NCI-H187 (cell line): Measurements from ENCODE around the gene PROM2.
"Not testable (repeated sequence)": the region's sequence is repeated elsewhere in the genome, so short reads cannot be mapped to it uniquely, and the experiment has no call there.

ENCODE experiments used
- DNase-seq, 2 experiments: peaks; one replicate each; lab custom pipeline; 2025; lab: John Stamatoyannopoulos, UW

Gene PROM2, protein sequence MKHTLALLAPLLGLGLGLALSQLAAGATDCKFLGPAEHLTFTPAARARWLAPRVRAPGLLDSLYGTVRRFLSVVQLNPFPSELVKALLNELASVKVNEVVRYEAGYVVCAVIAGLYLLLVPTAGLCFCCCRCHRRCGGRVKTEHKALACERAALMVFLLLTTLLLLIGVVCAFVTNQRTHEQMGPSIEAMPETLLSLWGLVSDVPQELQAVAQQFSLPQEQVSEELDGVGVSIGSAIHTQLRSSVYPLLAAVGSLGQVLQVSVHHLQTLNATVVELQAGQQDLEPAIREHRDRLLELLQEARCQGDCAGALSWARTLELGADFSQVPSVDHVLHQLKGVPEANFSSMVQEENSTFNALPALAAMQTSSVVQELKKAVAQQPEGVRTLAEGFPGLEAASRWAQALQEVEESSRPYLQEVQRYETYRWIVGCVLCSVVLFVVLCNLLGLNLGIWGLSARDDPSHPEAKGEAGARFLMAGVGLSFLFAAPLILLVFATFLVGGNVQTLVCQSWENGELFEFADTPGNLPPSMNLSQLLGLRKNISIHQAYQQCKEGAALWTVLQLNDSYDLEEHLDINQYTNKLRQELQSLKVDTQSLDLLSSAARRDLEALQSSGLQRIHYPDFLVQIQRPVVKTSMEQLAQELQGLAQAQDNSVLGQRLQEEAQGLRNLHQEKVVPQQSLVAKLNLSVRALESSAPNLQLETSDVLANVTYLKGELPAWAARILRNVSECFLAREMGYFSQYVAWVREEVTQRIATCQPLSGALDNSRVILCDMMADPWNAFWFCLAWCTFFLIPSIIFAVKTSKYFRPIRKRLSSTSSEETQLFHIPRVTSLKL

DNA sequence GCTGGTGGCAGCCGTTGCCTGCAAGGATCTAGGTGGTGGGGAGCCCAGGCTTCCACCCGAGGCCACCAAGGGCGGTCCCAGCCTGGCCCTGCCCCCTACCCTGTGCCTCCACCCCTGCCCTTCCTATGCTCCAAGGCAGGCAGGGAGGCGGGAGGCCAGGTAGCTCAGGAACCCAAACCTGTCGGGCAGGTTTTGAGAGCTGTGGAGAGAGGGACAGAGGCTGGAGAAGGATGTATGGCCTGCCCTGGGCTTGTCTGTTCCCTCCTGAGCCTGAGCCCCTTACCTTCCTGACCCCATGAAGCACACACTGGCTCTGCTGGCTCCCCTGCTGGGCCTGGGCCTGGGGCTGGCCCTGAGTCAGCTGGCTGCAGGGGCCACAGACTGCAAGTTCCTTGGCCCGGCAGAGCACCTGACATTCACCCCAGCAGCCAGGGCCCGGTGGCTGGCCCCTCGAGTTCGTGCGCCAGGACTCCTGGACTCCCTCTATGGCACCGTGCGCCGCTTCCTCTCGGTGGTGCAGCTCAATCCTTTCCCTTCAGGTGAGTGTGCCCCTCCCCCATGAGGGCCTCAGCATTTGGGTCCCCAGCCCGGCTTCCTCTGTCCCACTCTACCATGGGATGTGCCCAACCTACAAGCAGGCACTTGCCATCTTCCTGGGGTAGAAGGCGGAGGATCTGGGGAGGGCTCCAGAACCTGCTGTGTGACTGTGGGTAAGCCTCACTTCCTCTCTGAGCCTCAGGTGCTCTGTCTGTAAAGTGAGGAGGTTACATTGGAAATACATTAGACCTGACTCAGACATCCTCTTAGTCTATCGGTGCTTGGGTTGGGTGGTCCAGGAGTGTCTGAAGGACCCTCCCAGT, at the start of gene PROM2:
TSS of gene PROM2 (plus strand) at position 159 of the 860 bp plus-strand sequence. CDS start at position 296, 137 bp downstream.
- DNase-seq: no peak

DNA sequence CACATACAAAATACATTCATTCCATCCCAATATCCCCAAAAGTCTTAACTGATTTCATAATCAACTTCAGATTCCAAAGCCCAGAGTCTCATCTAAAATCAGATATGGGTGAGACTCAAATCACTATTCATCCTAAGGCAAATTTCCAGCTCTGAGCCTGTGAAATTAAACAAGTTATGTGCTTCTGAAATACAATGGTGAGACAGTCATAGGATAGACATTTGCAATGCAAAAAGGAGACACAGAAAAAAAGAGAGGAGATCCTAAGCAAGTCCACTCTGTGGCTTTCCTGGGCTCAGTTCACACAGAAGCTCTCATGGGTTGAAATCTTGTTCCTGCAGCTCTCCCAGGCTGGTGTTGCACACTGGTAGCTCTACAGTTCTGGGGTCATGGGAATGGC, 48.6 kb upstream of the PROM2 start:
- DNase-seq: no peak

DNA sequence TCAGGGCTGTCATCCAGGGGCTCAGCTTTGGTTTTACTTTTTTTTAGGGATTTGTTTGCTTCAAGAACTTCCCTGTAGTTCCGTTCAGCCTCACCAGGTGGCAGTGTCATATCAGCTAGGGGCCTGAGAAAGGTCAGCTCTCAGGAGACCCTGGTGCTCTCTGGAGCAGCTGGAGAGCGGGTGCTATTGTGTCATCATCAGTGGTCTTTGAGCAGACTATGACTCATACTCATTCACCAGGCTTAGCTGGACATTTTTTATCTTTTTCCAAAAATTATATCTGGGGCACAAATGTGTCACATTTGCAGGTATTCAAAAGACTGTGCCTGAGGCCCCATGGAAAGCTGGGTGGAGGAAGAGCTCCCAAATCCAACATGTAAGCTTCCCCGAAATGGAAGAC, 42.5 kb upstream of the PROM2 start:
- DNase-seq: peak in 1 of 2 experiments; percentile 9

DNA sequence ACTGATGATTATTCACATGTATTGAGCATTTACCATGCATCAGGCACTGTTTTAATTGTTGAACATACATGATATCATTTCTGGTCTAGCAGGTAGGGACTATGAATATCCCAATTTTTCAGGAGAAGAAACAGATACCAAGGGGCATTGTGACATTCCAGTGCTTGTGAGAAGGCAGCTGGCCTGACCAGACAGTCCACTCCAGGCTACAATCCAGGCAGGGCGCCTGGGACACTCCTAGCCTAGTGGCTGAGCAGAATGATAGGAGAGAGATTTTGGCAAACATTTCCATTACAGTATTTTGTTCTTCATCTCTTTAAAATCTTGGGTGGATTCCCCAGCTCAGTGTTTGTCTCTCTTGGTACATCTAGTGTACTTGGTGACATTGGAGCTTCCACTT, 42.0 kb upstream of the PROM2 start:
- no peak for DNase-seq

DNA sequence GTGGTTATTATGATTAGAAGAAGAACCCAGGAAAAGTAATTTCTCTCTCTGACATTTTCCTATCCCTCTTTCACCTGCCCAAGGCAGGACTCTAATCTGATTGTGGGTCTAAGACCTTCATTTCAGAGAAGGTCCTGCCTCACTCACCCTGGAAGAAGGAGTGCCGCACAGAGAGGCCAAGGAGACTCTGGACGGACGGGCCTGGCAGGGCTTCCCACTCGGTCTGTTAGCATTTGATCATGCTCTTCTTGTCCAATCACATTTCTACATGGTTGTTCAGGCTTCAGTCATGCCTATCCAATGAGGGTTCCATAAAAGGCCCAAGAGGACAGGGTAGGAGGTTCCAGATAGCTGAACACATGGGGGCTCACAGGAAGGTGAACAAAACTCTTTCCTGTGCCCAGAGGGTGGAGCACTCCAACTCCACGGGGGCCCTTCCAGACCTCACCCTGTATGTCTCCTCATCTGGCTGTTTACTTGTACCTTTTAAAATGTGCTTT, 39.9 kb upstream of the PROM2 start:
- DNase-seq: no peak

DNA sequence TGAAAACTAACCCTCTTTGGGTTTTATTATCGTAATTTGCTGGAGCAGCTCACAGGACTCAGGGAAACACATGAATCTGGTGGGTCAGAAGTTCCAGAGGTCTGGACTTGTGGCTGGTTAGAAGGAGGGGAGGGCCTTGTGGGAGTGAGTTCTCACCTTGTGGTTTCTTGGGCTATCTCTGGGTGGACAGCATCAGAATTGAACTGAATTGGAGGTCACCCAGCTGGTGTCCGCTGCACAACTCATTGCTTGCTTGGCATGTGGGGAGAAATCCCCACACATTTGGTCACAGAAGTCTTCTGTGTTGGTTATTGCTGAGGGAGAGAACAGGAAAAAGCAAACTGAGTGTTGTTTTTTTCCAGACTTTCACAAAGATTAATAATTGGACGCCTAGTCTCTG, 39.4 kb upstream of the PROM2 start:
- DNase-seq: no peak

DNA sequence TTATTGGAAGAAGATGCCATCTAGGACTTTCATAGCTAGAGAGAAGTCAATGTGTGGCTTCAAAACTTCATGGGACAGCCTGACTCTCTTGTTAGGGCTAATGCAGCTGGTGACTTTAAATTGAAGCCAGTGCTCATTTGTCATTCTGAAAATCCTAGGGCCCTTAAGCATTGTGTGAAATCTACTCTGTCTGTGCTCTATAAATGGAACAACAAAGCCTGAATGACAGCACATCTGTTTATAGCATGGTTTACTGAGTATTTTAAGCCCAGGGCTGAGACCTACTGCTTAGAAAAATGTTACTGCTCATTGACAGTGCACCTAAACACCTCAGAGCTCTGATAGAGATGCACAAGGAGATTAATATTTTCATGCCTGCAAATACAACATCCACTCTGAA, 36.1 kb upstream of the PROM2 start:
- DNase-seq: no peak

DNA sequence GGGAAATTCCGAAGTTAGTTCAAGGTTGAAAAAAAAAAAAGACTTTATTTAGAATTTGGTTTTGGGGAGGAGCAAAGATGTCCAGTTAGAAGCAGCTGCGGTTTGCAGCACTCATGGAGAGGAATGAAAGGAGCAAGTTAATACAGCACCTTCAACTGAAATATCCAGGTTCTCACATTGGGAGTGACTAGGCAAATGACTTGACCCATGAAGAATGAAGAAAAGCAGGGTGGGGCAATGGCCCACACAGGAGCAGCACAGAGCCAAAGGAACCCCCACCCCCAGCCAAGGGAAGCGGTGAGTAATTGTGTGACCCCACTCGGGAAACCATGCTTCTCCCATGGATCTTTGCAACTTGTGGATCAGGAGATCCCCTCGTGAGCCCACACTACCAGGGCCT, 34.2 kb upstream of the PROM2 start:
- DNase-seq: no peak

DNA sequence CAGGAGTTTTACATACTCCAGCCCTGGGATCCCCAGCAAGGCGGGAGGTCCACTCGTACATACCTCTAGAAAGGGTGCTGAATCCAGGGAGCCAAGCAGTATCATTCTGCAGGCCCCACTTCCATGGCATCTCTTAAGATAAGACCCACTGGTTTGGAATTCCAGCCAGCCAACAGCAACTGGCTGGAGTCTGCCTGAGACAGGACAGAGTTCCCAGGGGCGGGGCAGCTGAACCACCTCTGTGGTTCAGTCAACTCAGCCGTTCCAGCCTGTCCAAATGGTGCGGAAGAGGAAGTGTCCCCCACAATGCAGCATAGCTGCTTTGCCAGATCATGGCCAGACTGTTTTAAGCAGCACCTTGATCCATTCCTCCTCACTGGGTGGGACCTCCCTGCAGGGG, 33.7 kb upstream of the PROM2 start:
- DNase-seq: no peak

DNA sequence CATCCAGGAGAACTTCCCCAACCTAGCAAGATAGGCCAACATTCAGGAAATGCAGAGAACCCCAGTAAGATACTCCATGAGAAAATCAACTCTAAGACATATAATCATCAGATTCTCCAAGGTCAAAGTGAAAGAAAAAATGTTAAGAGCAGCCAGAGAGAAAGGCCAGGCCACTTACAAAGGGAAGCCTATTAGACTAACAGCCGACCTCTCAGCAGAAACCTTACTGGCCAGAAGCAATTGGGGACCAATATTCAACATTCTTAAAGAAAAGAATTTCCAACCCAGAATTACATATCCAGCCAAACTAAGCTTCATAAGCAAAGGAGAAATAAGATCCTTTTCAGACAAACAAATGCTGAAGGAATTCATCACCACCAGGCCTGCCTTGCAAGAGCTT, 32.2 kb upstream of the PROM2 start:
- DNase-seq: not testable (repeated sequence)

DNA sequence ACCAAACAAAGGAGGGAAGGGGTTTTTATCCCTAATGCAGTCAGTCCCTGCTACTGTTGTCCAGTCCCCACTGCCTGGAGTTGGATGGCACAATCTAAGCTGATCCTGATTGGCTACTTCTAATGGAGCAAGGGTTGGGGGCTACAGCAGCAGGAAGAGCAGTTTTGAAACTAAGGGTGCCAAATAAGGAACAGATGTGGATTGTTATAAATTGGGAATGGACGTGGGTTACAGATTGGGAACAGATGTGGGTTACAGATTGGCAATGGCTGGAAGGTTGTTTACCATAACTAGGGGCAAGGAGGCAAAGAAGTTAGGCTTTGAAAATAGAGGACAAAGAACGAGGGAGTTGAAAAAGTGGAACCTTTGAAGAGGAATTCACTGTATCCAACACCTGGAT, 16.0 kb upstream of the PROM2 start:
- no peak for DNase-seq

DNA sequence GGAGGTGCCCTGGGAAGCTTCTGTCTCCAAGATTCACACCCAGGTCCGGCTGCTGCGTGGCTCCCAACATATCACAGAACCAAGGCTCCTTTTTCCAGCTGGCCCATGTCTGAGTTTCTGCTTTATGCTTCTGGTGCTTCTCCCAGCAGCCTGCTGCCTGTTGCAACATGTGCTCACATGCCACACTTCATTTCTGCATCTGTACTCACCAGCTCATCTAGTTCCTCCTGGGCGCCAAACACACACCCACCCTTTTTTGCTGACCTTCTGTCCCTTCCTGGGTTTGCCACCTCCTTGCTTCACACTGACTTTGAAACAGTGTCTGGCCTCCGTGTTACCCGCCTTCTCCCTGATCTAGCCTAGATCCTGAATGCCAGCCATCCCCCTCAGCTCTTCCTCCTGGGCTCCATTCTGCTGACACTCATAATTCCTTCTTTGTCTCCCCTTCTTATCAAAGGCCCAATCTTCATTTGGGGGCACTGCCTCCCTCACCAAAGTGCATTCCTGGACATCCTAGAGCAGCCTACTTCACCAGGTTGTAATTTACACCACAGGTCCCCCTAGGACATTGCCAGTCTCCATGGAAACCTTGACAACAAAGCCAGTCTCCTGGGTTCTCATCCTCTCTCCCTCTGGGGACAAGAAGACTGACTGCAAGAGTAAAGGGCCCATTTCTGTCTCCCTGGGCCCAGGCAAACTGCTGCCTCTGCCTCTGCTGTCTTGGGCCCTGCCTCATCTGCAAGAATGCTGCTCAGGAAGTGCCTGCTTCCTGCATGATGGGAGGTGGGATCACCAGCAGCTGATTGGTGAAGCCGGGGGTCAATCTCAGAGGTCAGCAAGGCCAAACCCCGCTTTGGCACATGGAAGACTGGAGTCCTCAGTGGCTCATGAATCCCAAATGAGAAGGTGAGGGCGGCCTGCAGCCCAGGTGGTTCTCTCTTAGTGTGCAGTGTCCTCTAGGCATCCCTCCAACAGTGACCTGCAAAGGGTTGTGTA, 13.9 kb upstream of the PROM2 start:
- DNase-seq: no peak

DNA sequence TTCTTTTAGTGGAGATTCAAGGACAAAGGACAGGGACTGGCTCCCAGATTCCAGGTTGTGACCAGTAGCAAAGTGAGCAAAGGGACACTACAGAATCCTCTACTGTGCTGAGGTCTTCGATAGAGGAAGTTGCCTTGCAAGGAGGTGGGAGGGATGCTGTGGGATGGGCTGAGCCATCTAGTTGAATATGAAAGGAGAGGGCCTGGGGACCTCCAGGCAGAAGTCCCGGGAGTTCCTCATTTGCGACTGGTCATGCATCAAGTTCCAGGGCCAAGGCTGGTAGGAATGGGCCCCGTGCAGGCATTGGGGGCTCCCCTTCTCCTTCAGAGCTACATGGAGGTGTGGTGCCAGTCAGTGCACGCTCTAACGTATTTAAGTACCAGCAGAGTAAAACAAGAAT, 12.6 kb upstream of the PROM2 start:
- DNase-seq: no peak

DNA sequence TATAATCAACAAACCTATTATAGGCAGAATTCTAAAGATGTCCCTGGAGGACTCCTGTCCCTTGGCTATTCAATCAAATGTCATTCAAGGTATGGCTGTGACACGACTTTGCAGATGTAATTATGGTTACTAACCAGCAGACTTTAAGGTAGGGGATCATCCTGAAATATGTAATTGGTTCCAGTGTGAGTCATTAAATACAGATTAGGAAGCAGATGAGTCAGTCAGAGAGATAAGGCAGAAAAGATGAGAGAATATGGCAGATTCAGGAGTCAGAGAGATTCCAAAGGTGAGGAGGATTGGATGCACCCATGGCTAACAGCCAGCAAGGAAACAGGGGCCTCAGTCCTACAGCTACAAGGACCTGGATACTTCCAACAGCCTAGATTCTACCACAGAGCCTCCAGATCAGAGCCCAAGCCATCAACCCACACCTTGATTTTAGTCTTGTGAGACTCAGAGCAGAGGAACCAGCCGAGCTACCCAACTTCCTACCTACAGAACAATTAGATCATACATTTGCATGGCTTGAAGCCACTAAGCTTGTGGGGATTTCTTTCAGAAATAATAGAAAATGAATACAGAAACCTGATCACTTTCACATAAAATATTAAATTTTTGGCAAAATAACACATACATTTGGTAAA, 11.2 kb upstream of the PROM2 start:
- DNase-seq: no peak

DNA sequence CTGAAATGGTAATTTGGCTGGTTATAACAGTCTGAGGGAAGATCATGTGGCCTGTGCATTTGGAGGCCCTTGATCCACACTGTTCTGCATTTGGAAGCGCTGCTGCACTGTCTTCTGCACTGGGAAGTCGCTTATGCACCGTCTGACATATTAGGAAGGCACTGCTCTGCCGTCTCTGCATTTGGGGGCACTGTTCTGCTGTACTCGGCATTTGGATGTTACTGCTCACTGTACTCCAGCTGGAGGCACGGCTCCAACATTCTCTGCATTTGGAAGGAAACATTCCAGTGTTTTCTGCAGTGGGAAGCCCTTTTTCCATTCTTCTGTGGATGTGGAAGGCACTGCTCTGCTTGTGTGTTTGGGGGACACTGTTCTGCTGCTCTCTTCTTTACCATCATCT, 9.6 kb upstream of the PROM2 start:
- no peak for DNase-seq

DNA sequence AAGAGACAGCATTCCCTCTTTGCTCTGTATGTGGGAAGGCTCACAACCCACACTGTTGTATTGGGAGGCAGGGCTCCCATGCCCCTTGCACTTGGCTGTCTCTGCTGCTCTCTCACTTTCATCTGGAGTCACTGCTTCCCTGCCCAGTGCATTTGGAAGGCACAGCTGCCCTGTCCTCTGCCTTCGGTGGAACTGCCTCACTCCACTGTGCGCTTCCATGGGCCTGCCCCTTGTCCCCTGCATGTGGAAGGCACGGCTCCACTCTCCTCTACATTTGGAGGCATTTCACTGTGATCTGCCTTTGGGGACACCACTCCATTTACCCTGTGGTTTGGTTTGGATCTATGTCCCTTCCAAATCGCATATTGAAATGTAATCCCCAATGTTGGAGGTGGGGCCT, 9.1 kb upstream of the PROM2 start:
- DNase-seq: no peak

DNA sequence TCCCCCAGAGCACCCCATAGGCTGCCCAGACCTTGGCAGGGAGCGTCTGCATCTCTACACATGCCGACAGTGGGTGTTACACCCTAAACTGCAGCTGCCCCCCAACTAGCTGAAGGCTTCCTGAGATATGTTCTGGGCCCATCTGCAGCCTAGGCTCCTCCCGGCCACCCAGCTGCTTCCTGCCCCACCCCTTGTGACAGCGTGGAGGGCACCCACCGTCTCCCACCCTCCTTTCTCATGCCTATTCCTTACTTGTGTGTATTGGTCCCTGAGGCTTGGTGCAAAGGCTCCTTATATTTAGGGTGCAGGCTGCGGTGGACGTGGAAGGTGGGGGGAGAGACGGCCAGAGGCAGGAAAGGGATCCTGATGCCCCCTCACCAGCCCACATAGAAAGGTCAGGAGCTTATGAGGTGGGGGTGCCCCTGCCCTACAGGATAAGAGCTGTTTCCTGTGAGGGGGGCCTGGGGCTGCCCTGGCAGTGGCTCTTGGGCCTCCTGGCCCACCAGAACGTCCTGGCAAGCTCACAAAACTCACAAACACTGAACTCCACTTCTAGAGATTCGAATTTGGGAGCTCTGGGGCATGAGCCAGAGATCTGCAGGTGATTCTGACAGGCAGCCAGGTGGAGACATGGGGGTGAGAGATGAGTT, 7.3 kb upstream of the PROM2 start:
- no peak for DNase-seq

DNA sequence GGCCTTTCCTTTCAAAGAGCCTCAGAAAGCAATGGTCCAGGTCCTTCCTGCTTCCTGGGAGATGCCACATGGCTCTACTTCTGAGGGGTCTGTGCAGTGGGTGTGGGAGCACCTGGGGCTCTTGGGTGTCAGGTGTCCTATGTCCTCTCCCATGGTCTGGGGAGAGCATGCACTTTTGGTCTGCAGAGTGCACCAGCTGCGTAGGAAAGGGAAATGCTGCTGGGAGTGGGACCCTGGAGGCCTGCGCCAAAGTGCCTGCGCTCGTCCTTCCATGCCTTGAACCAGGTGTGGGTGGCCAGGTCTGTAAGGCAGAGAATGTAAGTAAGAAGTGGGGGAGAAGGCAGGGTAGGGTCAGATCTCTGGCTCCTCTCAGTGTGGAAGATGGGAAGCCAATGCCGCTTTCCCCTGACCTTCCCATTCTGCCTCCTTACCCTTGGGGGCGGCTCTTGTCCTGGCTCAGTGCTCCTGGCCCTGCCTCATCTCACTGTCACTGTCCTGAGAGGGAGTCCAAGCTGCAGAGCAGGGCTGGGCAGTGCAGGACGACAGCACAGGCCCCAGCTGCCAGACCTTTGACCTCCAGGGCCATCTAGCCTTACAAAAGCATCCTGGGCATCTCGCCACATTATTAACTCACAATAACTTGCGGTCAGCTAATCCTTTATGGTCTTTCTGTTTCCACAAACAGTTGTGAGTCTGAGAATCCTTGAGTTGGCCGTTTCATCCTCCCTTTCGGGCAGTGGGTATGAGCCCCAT, 6.6 kb upstream of the PROM2 start:
- DNase-seq: no peak
